ENCODE results near the gene NRXN3.

The NRXN3 gene

GRCh38 chr14:78666336-78667056 is 496.3 kb downstream of the NRXN3 start:
- no peak for DNase-seq

- no peak for DNase-seq
These were observed 497.0 kb downstream of the NRXN3 start for GRCh38 chr14:78667141-78667540.

GRCh38 chr14:78673845-78674244 is 503.7 kb downstream of the NRXN3 start:
- no peak for DNase-seq

GRCh38 chr14:78674820-78675219 is 504.6 kb downstream of the NRXN3 start:
- DNase-seq, result no peak

- no peak for DNase-seq
These were observed 513.0 kb downstream of the NRXN3 start for GRCh38 chr14:78683206-78683605.

- no peak for DNase-seq
These were observed 513.8 kb downstream of the NRXN3 start for GRCh38 chr14:78683981-78684380.

- DNase-seq, result no peak
These were observed 518.3 kb downstream of the NRXN3 start for GRCh38 chr14:78688503-78688902.

- no peak for DNase-seq
These were observed 520.7 kb downstream of the NRXN3 start for GRCh38 chr14:78690836-78691235.

GRCh38 chr14:78697341-78697740 is 527.2 kb downstream of the NRXN3 start:
- DNase-seq, result no peak

GRCh38 chr14:78698991-78699390 is 528.8 kb downstream of the NRXN3 start:
- DNase-seq, result no peak

- no peak for DNase-seq
These were observed 530.1 kb downstream of the NRXN3 start for GRCh38 chr14:78700236-78700635.

GRCh38 chr14:78701246-78701645 is 531.1 kb downstream of the NRXN3 start:
- DNase-seq, result no peak

- DNase-seq, result no peak
These were observed 534.8 kb downstream of the NRXN3 start for GRCh38 chr14:78704965-78705364.

GRCh38 chr14:78705989-78706388 is 535.8 kb downstream of the NRXN3 start:
- DNase-seq, result no peak

GRCh38 chr14:78709795-78710557 is 539.8 kb downstream of the NRXN3 start:
- no peak for DNase-seq

- no peak for DNase-seq
These were observed 540.8 kb downstream of the NRXN3 start for GRCh38 chr14:78710963-78711362.

- no peak for DNase-seq
These were observed 543.5 kb downstream of the NRXN3 start for GRCh38 chr14:78713716-78714115.

GRCh38 chr14:78714711-78715110 is 544.5 kb downstream of the NRXN3 start:
- DNase-seq, result no peak

GRCh38 chr14:78721756-78722480 is 551.7 kb downstream of the NRXN3 start:
- DNase-seq, result no peak

GRCh38 chr14:78725086-78725485 is 554.9 kb downstream of the NRXN3 start:
- no peak for DNase-seq

GRCh38 chr14:78737116-78737515 is 566.9 kb downstream of the NRXN3 start:
- no peak for DNase-seq

- DNase-seq, result no peak
These were observed 567.4 kb downstream of the NRXN3 start for GRCh38 chr14:78737601-78738000.

- DNase-seq, result no peak
These were observed 576.0 kb downstream of the NRXN3 start for GRCh38 chr14:78746086-78746595.

GRCh38 chr14:78747813-78748212 is 577.6 kb downstream of the NRXN3 start:
- no peak for DNase-seq

Measured in T1000 (cell line).